Right lobe of liver (tissue), 6 donors: ENCODE measurements around the gene GOPC. TPM values are rescaled to one million over a fixed set of nuclear protein-coding genes. Genes with fewer than 3 reads are reported as not detected.

ENCODE experiments used
- ATAC-seq, 4 donors: fragments of 200-7000 bp; cut with Tn5 transposase; one replicate each; pipeline ENCODE4 v1.9.1; 2020; ENCODE audit warnings: mild to moderate bottlenecking in 4 of 4, moderate library complexity in 4 of 4
- DNase-seq, 3 donors: peaks; one replicate each; pipeline ENCODE4 v3.0.0-alpha.2; 2020
- H3K27ac ChIP-seq, 3 donors: fragments of 200-600 bp; one replicate each; pipeline ENCODE4 v1.8.0; 2022
- H3K27me3 ChIP-seq, 2 donors: fragments of 200-600 bp; one replicate each; pipeline ENCODE4 v1.8.0; 2022
- H3K36me3 ChIP-seq, 4 donors: fragments of 200-600 bp; sonication (generic) in 1 of 4; one replicate each; pipeline versions ENCODE4 v1.5.1 to v1.8.0; 2017 to 2022; ENCODE audit warnings: control low read depth in 1 of 4
- H3K4me1 ChIP-seq, 4 donors: fragments of 200-600 bp; sonication (generic) in 1 of 4; one replicate each; pipeline versions ENCODE4 v1.5.1 to v1.8.0; 2017 to 2022; ENCODE audit warnings: control low read depth in 1 of 4
- H3K4me3 ChIP-seq, 3 donors: fragments of 200-600 bp; one replicate each; pipeline ENCODE4 v1.8.0; 2022
- H3K9me3 ChIP-seq, 4 donors: fragments of 200-600 bp; sonication (generic) in 1 of 4; one replicate each; pipeline versions ENCODE4 v1.5.1 to v1.8.0; 2017 to 2022; ENCODE audit warnings: control low read depth in 1 of 4
- CTCF ChIP-seq, 4 donors: fragments of 200-600 bp in 3 of 4; fragments of 450-650 bp in 1 of 4; IDR thresholded peaks; one replicate each; pipeline versions ENCODE4 v1.5.1 to v1.8.0; 2016 to 2022; ENCODE audit warnings: antibody characterized with exemption in 4 of 4, mild to moderate bottlenecking in 2 of 4
- POLR2A ChIP-seq: fragments of 450-650 bp; IDR thresholded peaks from one replicate; pipeline ENCODE4 v1.6.1; 2017; ENCODE audit warnings: antibody characterized with exemption, mild to moderate bottlenecking
- WGBS: methylation state at CpG from one replicate; pipeline ENCODE4 v1.1.6; 2018; ENCODE audit warnings: low coverage, low lambda C conversion rate; ENCODE audit not compliant: insufficient coverage; ENCODE audit errors: missing lambda C conversion rate; 5-methylcytosine and 5-hydroxymethylcytosine counted together
- intact Hi-C, 2 donors: fragments of 100-400 bp; cut with DNase I; formaldehyde crosslinking; loops; one replicate each; pipeline versions ENCODE4 v1.11.2 to v1.14.1; 2022
- total RNA-seq, 6 experiments: library from RNA; depleted of rRNA in 2 of 6; stranded (reverse); fragments of >200 nt in 2 of 6; fragmentation: NEBNext Ultra II Directional in 3 of 6; extraction: Animal tissue kit (Norgen Biotek cat#: 25700) in 3 of 6; gene quantifications; one replicate each; pipeline versions ENCODE4 v1.1.0 to v1.2.4, GENCODE V29; 2016 to 2023
- donor health status: DM: no; HTN: yes; CAD: no.
- donor health status: DM: no; HTN: no; CAD: no.
- donor health status: DM: no; HTN: no; CAD: no.
- donor health status: DM: no; HTN: yes; CAD: no.
- donor health status: DM: no; HTN: yes; CAD: no.

GOPC gene
- total RNA-seq, 6 experiments from 2014 or later, result 8.3 to 10.7 (median 10.1) TPM

- Histone ChIP-seq H3K4me3 (no peak overlapping the region), H3K27ac (no peak overlapping the region), H3K9me3 (peaks cover 0 to 14% (median 0%) of the 10 kb centered on the region in 4 donors), H3K27me3 (no peaks in the 10 kb centered on the region), H3K36me3 (no peaks in the 10 kb centered on the region), H3K4me1 (peaks cover 0 to 10% (median 0%) of the 10 kb centered on the region in 4 donors)
- DNase-seq (no peak), ATAC-seq (no peak)
- intact Hi-C loops, result no loop called here
- TF ChIP-seq CTCF (IDR thresholded peaks at IDR 0.05) (no peak), POLR2A (no peak)
Measured at GRCh38 chr6:117627533-117627932, 25.2 kb upstream of the GOPC start.

- no peak for ATAC-seq
- DNase-seq, result no peak
- 82% methylated on average over 1 of the region's 1 CpG for WGBS
- TF ChIP-seq CTCF (IDR thresholded peaks at IDR 0.05), result no peak
- no peak for TF ChIP-seq POLR2A
- Histone ChIP-seq H3K4me1 (peaks cover 0 to 10% (median 0%) of the 10 kb centered on the region in 4 donors), H3K9me3 (peaks cover 0 to 14% (median 0%) of the 10 kb centered on the region in 4 donors), H3K27me3 (no peaks in the 10 kb centered on the region), H3K27ac (no peak overlapping the region), H3K36me3 (no peaks in the 10 kb centered on the region), H3K4me3 (no peak overlapping the region)
- intact Hi-C loops, result no loop called here
Measured at GRCh38 chr6:117624869-117625481, 22.7 kb upstream of the GOPC start.

- Histone ChIP-seq H3K36me3 (no peaks in the 10 kb centered on the region), H3K4me3 (no peak overlapping the region), H3K27ac (no peak overlapping the region), H3K9me3 (peaks cover 0 to 1% (median 0%) of the 10 kb centered on the region in 4 donors), H3K4me1 (no peaks in the 10 kb centered on the region), H3K27me3 (no peaks in the 10 kb centered on the region)
- no peak for TF ChIP-seq POLR2A
- no peak for TF ChIP-seq CTCF (IDR thresholded peaks at IDR 0.05)
- intact Hi-C loops, result no loop called here
- DNase-seq, result no peak
- 83% methylated on average over 1 of the region's 1 CpG for WGBS
- no peak for ATAC-seq
Measured at GRCh38 chr6:117619178-117619577, 16.9 kb upstream of the GOPC start.

GRCh38 chr6:117617210-117618035 lies 15.1 kb upstream of the GOPC start:
- no peak for ATAC-seq
- WGBS, result 85% methylated on average over 8 of the region's 9 CpGs
- DNase-seq, result no peak
- Histone ChIP-seq H3K9me3 (no peaks in the 10 kb centered on the region), H3K4me1 (no peaks in the 10 kb centered on the region), H3K4me3 (no peak overlapping the region), H3K27ac (no peak overlapping the region), H3K27me3 (no peaks in the 10 kb centered on the region), H3K36me3 (no peaks in the 10 kb centered on the region)
- TF ChIP-seq CTCF (IDR thresholded peaks at IDR 0.05) (no peak), POLR2A (no peak)
- intact Hi-C loops, result no loop called here
